ENCODE results near the gene ZNF746.
"Not testable (repeated sequence)": the region's sequence is repeated elsewhere in the genome, so short reads cannot be mapped to it uniquely, and the experiment has no call there.

Gene ZNF746

GRCh38 chr7:149449897-149450296 lies 47.7 kb downstream of the ZNF746 start:
- TF ChIP-seq CTCF (IDR thresholded peaks at IDR 0.05; ENCODE audit: unreplicated experiment in 3 of 3): no peak
- H3K36me3 Mint-ChIP-seq (ENCODE audit: low read depth): peaks cover 66% of the 10 kb centered on the region
- no peaks in the 10 kb centered on the region for H3K9me3 Mint-ChIP-seq
- H3K4me3 Mint-ChIP-seq: no peak overlapping the region
- no peaks in the 10 kb centered on the region for H3K27me3 Mint-ChIP-seq (ENCODE audit: low read depth)
- H3K27ac Mint-ChIP-seq: no peak overlapping the region
- H3K4me1 Mint-ChIP-seq: no peaks in the 10 kb centered on the region

GRCh38 chr7:149448961-149449360 lies 48.6 kb downstream of the ZNF746 start:
- H3K4me1 Mint-ChIP-seq: no peaks in the 10 kb centered on the region
- no peak for TF ChIP-seq CTCF (IDR thresholded peaks at IDR 0.05; ENCODE audit: unreplicated experiment in 3 of 3)
- no peak overlapping the region for H3K4me3 Mint-ChIP-seq
- H3K27me3 Mint-ChIP-seq (ENCODE audit: low read depth): no peaks in the 10 kb centered on the region
- no peaks in the 10 kb centered on the region for H3K9me3 Mint-ChIP-seq
- peaks cover 66% of the 10 kb centered on the region for H3K36me3 Mint-ChIP-seq (ENCODE audit: low read depth)
- no peak overlapping the region for H3K27ac Mint-ChIP-seq

- H3K27me3 Mint-ChIP-seq (ENCODE audit: low read depth); H3K9me3 Mint-ChIP-seq; H3K27ac Mint-ChIP-seq; H3K4me1 Mint-ChIP-seq; H3K4me3 Mint-ChIP-seq: not testable (repeated sequence)
- H3K36me3 Mint-ChIP-seq (ENCODE audit: low read depth): peaks cover 58% of the 10 kb centered on the region
These were observed 51.6 kb downstream of the ZNF746 start for GRCh38 chr7:149446026-149446425.

GRCh38 chr7:149444287-149444686 lies 53.3 kb downstream of the ZNF746 start:
- no peak overlapping the region for H3K27ac Mint-ChIP-seq
- H3K36me3 Mint-ChIP-seq (ENCODE audit: low read depth): peaks cover 45% of the 10 kb centered on the region
- no peaks in the 10 kb centered on the region for H3K9me3 Mint-ChIP-seq
- TF ChIP-seq CTCF (IDR thresholded peaks at IDR 0.05; ENCODE audit: unreplicated experiment in 3 of 3): no peak
- no peaks in the 10 kb centered on the region for H3K27me3 Mint-ChIP-seq (ENCODE audit: low read depth)
- H3K4me1 Mint-ChIP-seq: no peaks in the 10 kb centered on the region
- H3K4me3 Mint-ChIP-seq: no peak overlapping the region

GRCh38 chr7:149443523-149443922 lies 54.1 kb downstream of the ZNF746 start:
- no peak for TF ChIP-seq CTCF (IDR thresholded peaks at IDR 0.05; ENCODE audit: unreplicated experiment in 3 of 3)
- peaks cover 48% of the 10 kb centered on the region for H3K36me3 Mint-ChIP-seq (ENCODE audit: low read depth)
- no peak overlapping the region for H3K4me3 Mint-ChIP-seq
- no peaks in the 10 kb centered on the region for H3K4me1 Mint-ChIP-seq
- no peaks in the 10 kb centered on the region for H3K27me3 Mint-ChIP-seq (ENCODE audit: low read depth)
- H3K27ac Mint-ChIP-seq: no peak overlapping the region
- H3K9me3 Mint-ChIP-seq: no peaks in the 10 kb centered on the region

- H3K9me3 Mint-ChIP-seq: no peaks in the 10 kb centered on the region
- no peaks in the 10 kb centered on the region for H3K4me1 Mint-ChIP-seq
- no peak overlapping the region for H3K27ac Mint-ChIP-seq
- H3K27me3 Mint-ChIP-seq (ENCODE audit: low read depth): no peaks in the 10 kb centered on the region
- no peak overlapping the region for H3K4me3 Mint-ChIP-seq
- peaks cover 48% of the 10 kb centered on the region for H3K36me3 Mint-ChIP-seq (ENCODE audit: low read depth)
- TF ChIP-seq CTCF (IDR thresholded peaks at IDR 0.05; ENCODE audit: unreplicated experiment in 3 of 3): no peak
These were observed 54.7 kb downstream of the ZNF746 start for GRCh38 chr7:149442924-149443323.

Data from nephron (organoid).